ENCODE results near the gene NEXN. TPM values are rescaled to one million over a fixed set of nuclear protein-coding genes. Genes with fewer than 3 reads are reported as not detected.

Gene NEXN
- total and polyA plus RNA-seq, 2 donors (not counting 1 experiment from before 2014, with no cell fraction given), result 0.07 to 0.81 TPM

DNA sequence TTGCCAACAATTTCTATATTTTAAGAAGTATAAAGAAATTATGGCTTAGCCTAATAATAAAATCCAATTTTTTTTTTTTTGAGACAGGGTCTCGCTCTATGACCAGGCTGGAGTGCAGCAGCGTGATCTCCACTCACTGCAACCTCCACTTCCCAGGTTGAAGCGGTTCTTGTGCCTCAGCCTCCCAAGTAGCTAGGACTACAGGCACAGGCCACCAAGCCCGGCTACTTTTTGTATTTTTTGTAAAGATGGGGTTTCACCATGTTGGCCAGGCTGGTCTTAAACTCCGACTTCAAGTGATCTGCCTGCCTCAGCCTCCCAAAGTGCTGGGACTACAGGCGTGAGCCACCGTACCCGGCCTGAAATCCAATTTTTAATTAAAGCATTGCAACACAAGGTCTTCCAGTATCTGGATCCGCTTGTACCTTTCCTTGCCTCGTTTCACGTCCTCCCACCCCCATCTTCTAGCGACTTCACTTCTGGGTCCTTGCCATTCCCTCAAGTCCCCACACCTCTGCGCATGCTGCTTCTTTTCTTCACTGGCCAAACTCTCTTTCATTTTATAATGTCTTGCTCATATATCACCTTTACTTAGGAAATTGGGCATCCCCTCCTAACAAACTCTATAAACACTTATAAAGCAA lies 88.1 kb downstream of the NEXN start:
- Mint-ChIP-seq H3K4me3 (no peak overlapping the region), H3K4me1 (peaks cover 47% of the 10 kb centered on the region), H3K27ac (no peak overlapping the region), H3K27me3 (no peaks in the 10 kb centered on the region), H3K9me3 (ENCODE audit: insufficient read depth) (no peaks in the 10 kb centered on the region)
- CTCF ChIA-PET, result interaction anchor here (0.8 to 1.2 kb wide), 2 partner anchors 11 to 28 kb away, joined by 3 to 4 read pairs; partner anchors contain the start of gene DNAJB4
- H3K27ac ChIP-seq (ENCODE audit: low read length in 2 of 2), result peak overlapping the region; percentile 21 to 99
- peak overlapping the region; percentile 99 for H3K9ac ChIP-seq (ENCODE audit: low read length)
- intact Hi-C loops (cut with micrococcal nuclease), result no loop called here
- H3K4me3 ChIP-seq (ENCODE audit: control extremely low read depth in 1 of 5, extremely low read depth in 1 of 5, insufficient read depth in 1 of 5, low read depth in 2 of 5, low read length in 4 of 5), result peak overlapping the region in 3 of 5 experiments; percentile 89 to 100 (median 96)
- no peak overlapping the region for H2AFZ ChIP-seq (ENCODE audit: insufficient read depth, low read depth, low read length, poor library complexity, severe bottlenecking)
- peaks cover 83% of the 10 kb centered on the region for H3K79me2 ChIP-seq (ENCODE audit: control insufficient read depth, insufficient read depth, low read length)
- no peaks in the 10 kb centered on the region for H3K27me3 ChIP-seq (replicated peaks in 1 of 4; ENCODE audit: control extremely low read depth in 1 of 4, control insufficient read depth in 3 of 4, insufficient read depth in 4 of 4, low read length in 3 of 4)
- ATAC-seq (ENCODE audit: low read depth), result no peak
- peaks cover 58% of the 10 kb centered on the region for H4K20me1 ChIP-seq (ENCODE audit: control insufficient read depth, insufficient read depth, low read length, poor library complexity, severe bottlenecking)
- peaks cover 0 to 33% of the 10 kb centered on the region in 2 experiments for H3K36me3 ChIP-seq (replicated peaks in 1 of 2; ENCODE audit: control extremely low read depth in 1 of 2, control insufficient read depth in 1 of 2, extremely low read depth in 1 of 2, insufficient read depth in 2 of 2, low read length in 1 of 2)
- peak overlapping the region; percentile 77 for H3K4me2 ChIP-seq (replicated peaks; ENCODE audit: low read depth, low read length, poor library complexity, severe bottlenecking)
- H3K4me1 ChIP-seq (ENCODE audit: control insufficient read depth in 2 of 2, insufficient read depth in 2 of 2, low read length in 2 of 2), result peaks cover 41 to 50% of the 10 kb centered on the region in 2 donors
- DNase-seq, result no peak
- POLR2A ChIA-PET, result interaction anchor here (1.2 kb wide), 1 partner anchor 29 kb away, joined by 3 read pairs; the partner anchor contains the start of gene DNAJB4
- 76% methylated on average over 10 of the region's 13 CpGs for WGBS (ENCODE audit: insufficient coverage)
- no peaks in the 10 kb centered on the region for H3K9me3 ChIP-seq (ENCODE audit: control extremely low read depth in 1 of 3, control insufficient read depth in 2 of 3, insufficient read depth in 1 of 3, low read length in 2 of 3)
- TF ChIP-seq, protein P1, sequence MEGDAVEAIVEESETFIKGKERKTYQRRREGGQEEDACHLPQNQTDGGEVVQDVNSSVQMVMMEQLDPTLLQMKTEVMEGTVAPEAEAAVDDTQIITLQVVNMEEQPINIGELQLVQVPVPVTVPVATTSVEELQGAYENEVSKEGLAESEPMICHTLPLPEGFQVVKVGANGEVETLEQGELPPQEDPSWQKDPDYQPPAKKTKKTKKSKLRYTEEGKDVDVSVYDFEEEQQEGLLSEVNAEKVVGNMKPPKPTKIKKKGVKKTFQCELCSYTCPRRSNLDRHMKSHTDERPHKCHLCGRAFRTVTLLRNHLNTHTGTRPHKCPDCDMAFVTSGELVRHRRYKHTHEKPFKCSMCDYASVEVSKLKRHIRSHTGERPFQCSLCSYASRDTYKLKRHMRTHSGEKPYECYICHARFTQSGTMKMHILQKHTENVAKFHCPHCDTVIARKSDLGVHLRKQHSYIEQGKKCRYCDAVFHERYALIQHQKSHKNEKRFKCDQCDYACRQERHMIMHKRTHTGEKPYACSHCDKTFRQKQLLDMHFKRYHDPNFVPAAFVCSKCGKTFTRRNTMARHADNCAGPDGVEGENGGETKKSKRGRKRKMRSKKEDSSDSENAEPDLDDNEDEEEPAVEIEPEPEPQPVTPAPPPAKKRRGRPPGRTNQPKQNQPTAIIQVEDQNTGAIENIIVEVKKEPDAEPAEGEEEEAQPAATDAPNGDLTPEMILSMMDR (IDR thresholded peaks at IDR 0.05), result no peak
- no peak for TF ChIP-seq EZH2 (IDR thresholded peaks at IDR 0.05; ENCODE audit: borderline replicate concordance, insufficient read depth, low read depth, low read length, poor library complexity, severe bottlenecking)

DNA sequence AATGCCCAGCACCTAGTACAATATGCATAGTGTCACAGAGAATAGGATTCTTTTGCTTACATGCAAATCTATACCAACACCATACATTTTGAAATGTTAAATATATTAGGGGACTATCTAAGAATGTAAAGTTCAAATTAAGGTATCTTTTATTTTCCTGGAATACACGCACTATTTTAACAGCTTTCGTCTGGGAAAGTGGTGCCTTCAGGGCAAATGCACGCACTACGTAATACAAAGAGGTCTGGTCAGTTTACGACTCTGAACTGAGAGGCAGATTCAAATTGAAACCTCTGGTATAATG lies 89.5 kb downstream of the NEXN start:
- peaks cover 42% of the 10 kb centered on the region for H3K4me1 Mint-ChIP-seq
- Histone ChIP-seq H3K36me3 (replicated peaks in 1 of 2; ENCODE audit: control extremely low read depth in 1 of 2, control insufficient read depth in 1 of 2, extremely low read depth in 1 of 2, insufficient read depth in 2 of 2, low read length in 1 of 2) (peaks cover 0 to 33% of the 10 kb centered on the region in 2 experiments), H3K79me2 (ENCODE audit: control insufficient read depth, insufficient read depth, low read length) (peaks cover 78% of the 10 kb centered on the region), H3K27ac (ENCODE audit: low read length in 2 of 2) (peak overlapping the region; percentile 94 to 99), H3K4me1 (ENCODE audit: control insufficient read depth in 2 of 2, insufficient read depth in 2 of 2, low read length in 2 of 2) (peaks cover 41 to 47% of the 10 kb centered on the region in 2 donors), H3K4me2 (replicated peaks; ENCODE audit: low read depth, low read length, poor library complexity, severe bottlenecking) (peak overlapping the region; percentile 77), H3K27me3 (replicated peaks in 1 of 4; ENCODE audit: control extremely low read depth in 1 of 4, control insufficient read depth in 3 of 4, insufficient read depth in 4 of 4, low read length in 3 of 4) (no peaks in the 10 kb centered on the region), H3K4me3 (ENCODE audit: control extremely low read depth in 1 of 5, extremely low read depth in 1 of 5, insufficient read depth in 1 of 5, low read depth in 2 of 5, low read length in 4 of 5) (peak overlapping the region; percentile 77 to 100 (median 96)), H4K20me1 (ENCODE audit: control insufficient read depth, insufficient read depth, low read length, poor library complexity, severe bottlenecking) (peaks cover 45% of the 10 kb centered on the region), H3K9ac (ENCODE audit: low read length) (peak overlapping the region; percentile 99), H2AFZ (ENCODE audit: insufficient read depth, low read depth, low read length, poor library complexity, severe bottlenecking) (peak overlapping the region; percentile 89), H3K9me3 (ENCODE audit: control extremely low read depth in 1 of 3, control insufficient read depth in 2 of 3, insufficient read depth in 1 of 3, low read length in 2 of 3) (no peaks in the 10 kb centered on the region)
- POLR2A ChIA-PET, result interaction anchor here (0.9 to 1.9 kb wide), 5 partner anchors 20 to 295 kb away, joined by 3 to 19 read pairs (median 5); partner anchors contain the start of genes DNAJB4, MIGA1 and ZZZ3
- ATAC-seq (ENCODE audit: low read depth) (no peak), DNase-seq (no peak)
- intact Hi-C loops (cut with micrococcal nuclease), result loop anchor here (2.0 kb wide), 1 partner anchor 759 kb away; the partner anchor contains the start of gene PIGK
- TF ChIP-seq, protein P1 (IDR thresholded peaks at IDR 0.05), result no peak
- TF ChIP-seq EZH2 (IDR thresholded peaks at IDR 0.05; ENCODE audit: borderline replicate concordance, insufficient read depth, low read depth, low read length, poor library complexity, severe bottlenecking), result no peak
- CTCF ChIA-PET, result interaction anchor here (1.2 to 1.6 kb wide), 4 partner anchors 9 to 136 kb away, joined by 3 to 18 read pairs (median 4); partner anchors contain the start of gene DNAJB4
- H3K4me3 Mint-ChIP-seq, result no peak overlapping the region
- H3K27me3 Mint-ChIP-seq, result no peaks in the 10 kb centered on the region
- no peaks in the 10 kb centered on the region for H3K9me3 Mint-ChIP-seq (ENCODE audit: insufficient read depth)
- H3K27ac Mint-ChIP-seq, result no peak overlapping the region
- WGBS (ENCODE audit: insufficient coverage), result 0% methylated on average over 3 of the region's 5 CpGs

Measured in B cell (primary cell).